Transverse colon (tissue), 4 donors: Measurements from ENCODE around the gene C9orf152. TPM values are rescaled to one million over a fixed set of nuclear protein-coding genes. Genes with fewer than 3 reads are reported as not detected.

ENCODE experiments used
- DNase-seq: peaks from one replicate; pipeline ENCODE4 v3.0.0-alpha.2; 2019
- H3K27ac ChIP-seq, 4 donors: fragments of 200-600 bp; sonication (generic); 2 replicates each; pipeline ENCODE4 v1.5.1; 2016 to 2018; ENCODE audit warnings: inconsistent platforms in 4 of 4
- H3K27me3 ChIP-seq: fragments of 200-600 bp; sonication (generic); 2 replicates; pipeline ENCODE4 v1.5.1; 2017; ENCODE audit warnings: inconsistent platforms
- H3K36me3 ChIP-seq, 4 donors: fragments of 200-600 bp; sonication (generic); 2 replicates each; pipeline ENCODE4 v1.5.1; 2017 to 2019; ENCODE audit warnings: inconsistent platforms in 4 of 4
- H3K4me1 ChIP-seq, 4 donors: fragments of 200-600 bp; sonication (generic); 2 replicates each; pipeline ENCODE4 v1.5.1; 2017 to 2020; ENCODE audit warnings: inconsistent platforms in 4 of 4
- H3K4me3 ChIP-seq, 4 donors: fragments of 200-600 bp; sonication (generic); 1 replicate in 1 of 4; 2 replicates in 3 of 4; pipeline versions ENCODE4 v1.5.1 to v1.6.1; 2017 to 2019; ENCODE audit warnings: inconsistent platforms in 4 of 4
- H3K9me3 ChIP-seq, 2 donors: fragments of 200-600 bp; sonication (generic); 2 replicates each; pipeline ENCODE4 v1.5.1; 2017 to 2019; ENCODE audit warnings: inconsistent platforms in 2 of 2
- EP300 ChIP-seq: sonication (generic); formaldehyde crosslinking; IDR thresholded peaks from one replicate; pipeline ENCODE4 v1.6.1; 2017; ENCODE audit warnings: antibody characterized with exemption, low read depth
- POLR2A ChIP-seq: fragments of 450-650 bp; IDR thresholded peaks from one replicate; pipeline ENCODE4 v1.6.1; 2016; ENCODE audit warnings: antibody characterized with exemption, mild to moderate bottlenecking, moderate library complexity
- POLR2AphosphoS5 ChIP-seq, 3 donors: sonication (generic); formaldehyde crosslinking; IDR thresholded peaks; one replicate each; pipeline ENCODE4 v1.6.1; 2016; ENCODE audit warnings: antibody characterized with exemption in 3 of 3
- WGBS, 2 donors: methylation state at CpG; one replicate each; pipeline ENCODE4 v1.1.5; 2018; ENCODE audit warnings: low coverage in 1 of 2; 5-methylcytosine and 5-hydroxymethylcytosine counted together
- in situ Hi-C, 4 donors: fragments of 200-750 bp; cut with MboI; loops; one replicate each; pipeline versions ENCODE4 v1.15.0 to v1.15.1; 2017; ENCODE audit warnings: low sequenced_read_pairs in 3 of 4, low pct_ligation_motif_present in 1 of 4, low pct_unique_long_range_greater_than_20kb in 1 of 4
- intact Hi-C: fragments of 100-400 bp; cut with DNase I; formaldehyde crosslinking; loops from one replicate; pipeline ENCODE4 v1.15.1; 2023; ENCODE audit warnings: low total_unique reads
- total RNA-seq, 4 donors: library from RNA; depleted of rRNA; stranded (reverse); fragments of >200 nt; gene quantifications; one replicate each; pipeline ENCODE4 v1.1.0, GENCODE V29; 2016
- TF ChIP-seq, protein P1 (sequence below), 5 experiments: fragments of 200-600 bp in 3 of 5; fragments of 450-650 bp in 2 of 5; sonication (generic) in 3 of 5; IDR thresholded peaks; 1 replicate in 2 of 5; 2 replicates in 3 of 5; pipeline ENCODE4 v1.5.1; 2016 to 2017; ENCODE audit warnings: antibody characterized with exemption in 5 of 5, inconsistent platforms in 3 of 5, mild to moderate bottlenecking in 2 of 5, moderate library complexity in 1 of 5

Gene C9orf152
- total RNA-seq, 4 donors from 2014 or later, result 9.7 to 31.4 (median 16.7) TPM

- H3K27ac ChIP-seq, result no peak overlapping the region
- no peak overlapping the region for H3K4me3 ChIP-seq
- in situ Hi-C loops, result no loop called here
- no peak for DNase-seq
- peaks cover 0 to 45% (median 17%) of the 10 kb centered on the region in 4 donors for H3K36me3 ChIP-seq
- H3K4me1 ChIP-seq, result no peaks in the 10 kb centered on the region
- no peaks in the 10 kb centered on the region for H3K27me3 ChIP-seq
- intact Hi-C loops, result no loop called here
- WGBS, 2 donors, result 66 to 90% methylated on average over 3 of the region's 3 CpGs
- TF ChIP-seq, protein P1, sequence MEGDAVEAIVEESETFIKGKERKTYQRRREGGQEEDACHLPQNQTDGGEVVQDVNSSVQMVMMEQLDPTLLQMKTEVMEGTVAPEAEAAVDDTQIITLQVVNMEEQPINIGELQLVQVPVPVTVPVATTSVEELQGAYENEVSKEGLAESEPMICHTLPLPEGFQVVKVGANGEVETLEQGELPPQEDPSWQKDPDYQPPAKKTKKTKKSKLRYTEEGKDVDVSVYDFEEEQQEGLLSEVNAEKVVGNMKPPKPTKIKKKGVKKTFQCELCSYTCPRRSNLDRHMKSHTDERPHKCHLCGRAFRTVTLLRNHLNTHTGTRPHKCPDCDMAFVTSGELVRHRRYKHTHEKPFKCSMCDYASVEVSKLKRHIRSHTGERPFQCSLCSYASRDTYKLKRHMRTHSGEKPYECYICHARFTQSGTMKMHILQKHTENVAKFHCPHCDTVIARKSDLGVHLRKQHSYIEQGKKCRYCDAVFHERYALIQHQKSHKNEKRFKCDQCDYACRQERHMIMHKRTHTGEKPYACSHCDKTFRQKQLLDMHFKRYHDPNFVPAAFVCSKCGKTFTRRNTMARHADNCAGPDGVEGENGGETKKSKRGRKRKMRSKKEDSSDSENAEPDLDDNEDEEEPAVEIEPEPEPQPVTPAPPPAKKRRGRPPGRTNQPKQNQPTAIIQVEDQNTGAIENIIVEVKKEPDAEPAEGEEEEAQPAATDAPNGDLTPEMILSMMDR (IDR thresholded peaks at IDR 0.05), result no peak
- no peak for TF ChIP-seq POLR2AphosphoS5 (IDR thresholded peaks at IDR 0.05)
- TF ChIP-seq POLR2A, result no peak
- no peak for TF ChIP-seq EP300
- no peaks in the 10 kb centered on the region for H3K9me3 ChIP-seq
Observed at GRCh38 chr9:110244616-110245015, 36.7 kb upstream of the C9orf152 start.

GRCh38 chr9:110241858-110242321, 33.9 kb upstream of the C9orf152 start:
- H3K36me3 ChIP-seq, result peaks cover 0 to 33% (median 15%) of the 10 kb centered on the region in 4 donors
- TF ChIP-seq POLR2AphosphoS5 (IDR thresholded peaks at IDR 0.05) (no peak), POLR2A (no peak), EP300 (no peak)
- TF ChIP-seq, protein P1 (IDR thresholded peaks at IDR 0.05), result no peak
- H3K27me3 ChIP-seq, result no peaks in the 10 kb centered on the region
- intact Hi-C loops, result no loop called here
- WGBS, 2 donors, result 94% methylated on average over 1 of the region's 1 CpG; no CpG with 5 or more reads in 1 of the 2 donors
- H3K4me3 ChIP-seq, result no peak overlapping the region
- no peaks in the 10 kb centered on the region for H3K9me3 ChIP-seq
- H3K4me1 ChIP-seq, result no peaks in the 10 kb centered on the region
- DNase-seq, result no peak
- H3K27ac ChIP-seq, result no peak overlapping the region
- in situ Hi-C loops, result no loop called here

- in situ Hi-C loops, result no loop called here
- DNase-seq, result no peak
- 87 to 96% methylated on average over 3 of the region's 3 CpGs for WGBS, 2 donors
Observed at GRCh38 chr9:110241260-110241857, 33.4 kb upstream of the C9orf152 start.

DNA sequence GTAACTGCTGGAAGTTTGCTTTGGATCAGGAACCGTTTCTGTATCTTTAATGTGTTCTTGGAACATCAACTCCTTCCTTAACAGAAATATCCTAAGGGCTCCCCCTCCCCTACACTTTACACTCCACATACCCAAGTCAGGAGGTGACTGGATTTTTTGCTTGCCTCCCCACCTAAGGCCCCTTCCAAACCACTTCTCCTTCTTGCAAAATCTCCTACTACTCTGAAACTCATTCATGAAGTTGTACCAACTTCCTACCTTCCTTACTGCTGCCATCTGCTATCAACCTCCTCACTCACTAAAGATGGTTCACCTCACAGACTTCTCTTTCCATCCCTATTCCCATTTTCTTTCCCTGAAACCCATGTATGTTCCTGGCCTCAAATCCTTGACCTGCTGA, 32.2 kb upstream of the C9orf152 start:
- TF ChIP-seq, protein P1 (IDR thresholded peaks at IDR 0.05), result no peak
- no peak for TF ChIP-seq EP300
- H3K9me3 ChIP-seq, result peaks cover 0 to 3% of the 10 kb centered on the region in 2 donors
- no peak overlapping the region for H3K4me3 ChIP-seq
- peaks cover 0 to 27% (median 13%) of the 10 kb centered on the region in 4 donors for H3K36me3 ChIP-seq
- intact Hi-C loops (no loop called here), in situ Hi-C loops (no loop called here)
- 33 to 37% methylated on average over 1 of the region's 1 CpG for WGBS, 2 donors
- H3K27ac ChIP-seq, result no peak overlapping the region
- DNase-seq, result no peak
- H3K4me1 ChIP-seq, result no peaks in the 10 kb centered on the region
- H3K27me3 ChIP-seq, result no peaks in the 10 kb centered on the region

More at GRCh38 chr9:110241260-110241857, 33.4 kb upstream of the C9orf152 start:
- TF ChIP-seq EP300 (no peak), POLR2A (no peak), POLR2AphosphoS5 (IDR thresholded peaks at IDR 0.05) (no peak)
- TF ChIP-seq, protein P1 (IDR thresholded peaks at IDR 0.05), result no peak
- Histone ChIP-seq H3K4me3 (no peak overlapping the region), H3K27me3 (no peaks in the 10 kb centered on the region), H3K27ac (no peak overlapping the region), H3K4me1 (no peaks in the 10 kb centered on the region), H3K36me3 (peaks cover 0 to 31% (median 13%) of the 10 kb centered on the region in 4 donors), H3K9me3 (no peaks in the 10 kb centered on the region)
- intact Hi-C loops, result no loop called here
